ENCODE measurements around the gene SETD7.

GRCh38 chr4:139465922-139466321 lies 90.1 kb downstream of the SETD7 start:
- TF ChIP-seq SUZ12 (IDR thresholded peaks at IDR 0.05) (no peak), PKNOX1 (IDR thresholded peaks at IDR 0.05) (no peak), SP1 (IDR thresholded peaks at IDR 0.05) (no peak), BHLHE40 (IDR thresholded peaks at IDR 0.05; ENCODE audit: borderline replicate concordance) (no peak), ZNF384 (IDR thresholded peaks at IDR 0.05) (no peak), LEF1 (IDR thresholded peaks at IDR 0.05; ENCODE audit: borderline replicate concordance) (no peak), ELF4 (IDR thresholded peaks at IDR 0.05) (no peak), CTBP1 (IDR thresholded peaks at IDR 0.05; ENCODE audit: borderline replicate concordance) (no peak), TARDBP (IDR thresholded peaks at IDR 0.05) (no peak), FOXM1 (IDR thresholded peaks at IDR 0.05; ENCODE audit: borderline replicate concordance) (no peak), NFRKB (IDR thresholded peaks at IDR 0.05) (no peak), FOXK2 (IDR thresholded peaks at IDR 0.05) (no peak), FOXA1 (IDR thresholded peaks at IDR 0.05) (no peak), HDGF (IDR thresholded peaks at IDR 0.05; ENCODE audit: borderline replicate concordance) (no peak)

Measured in HEK293T (cell line).